ENCODE data around the gene KLF5. TPM values are rescaled to one million over a fixed set of nuclear protein-coding genes. Genes with fewer than 3 reads are reported as not detected.

The KLF5 gene
- total RNA-seq, 4 donors from 2014 or later, result 26.4 to 109 (median 85.4) TPM

GRCh38 chr13:73054712-73055111 lies 4.1 kb upstream of the KLF5 start:
- H3K27me3 ChIP-seq, result peaks cover 0 to 2% of the 10 kb centered on the region in 2 donors
- WGBS, 2 donors, result 59 to 66% methylated on average over 5 of the region's 5 CpGs
- DNase-seq (ENCODE audit: low spot score in 2 of 2), result no peak
- no peak overlapping the region for H3K4me3 ChIP-seq
- H3K36me3 ChIP-seq, result no peaks in the 10 kb centered on the region
- no peak for TF ChIP-seq POLR2A (IDR thresholded peaks at IDR 0.05)
- TF ChIP-seq CTCF (IDR thresholded peaks at IDR 0.05), result no peak
- no peak for TF ChIP-seq EP300 (IDR thresholded peaks at IDR 0.05)
- H3K4me1 ChIP-seq, result peaks cover 0 to 6% (median 3%) of the 10 kb centered on the region in 4 donors
- H3K9me3 ChIP-seq, result no peaks in the 10 kb centered on the region
- no peak overlapping the region for H3K27ac ChIP-seq

GRCh38 chr13:73055813-73056564 lies 2.8 kb upstream of the KLF5 start:
- WGBS, 2 donors, result 59 to 66% methylated on average over 8 of the region's 8 CpGs
- Histone ChIP-seq H3K4me3 (peak overlapping the region in 1 of 4 donors; percentile 16), H3K36me3 (no peaks in the 10 kb centered on the region), H3K27me3 (peaks cover 0 to 2% of the 10 kb centered on the region in 2 donors), H3K4me1 (peaks cover 0 to 13% (median 3%) of the 10 kb centered on the region in 4 donors), H3K27ac (peak overlapping the region in 3 of 4 donors; percentile 4 to 36 (median 35)), H3K9me3 (no peaks in the 10 kb centered on the region)
- no peak for DNase-seq (ENCODE audit: low spot score in 2 of 2)
- TF ChIP-seq CTCF (IDR thresholded peaks at IDR 0.05) (no peak), EP300 (IDR thresholded peaks at IDR 0.05) (no peak), POLR2A (IDR thresholded peaks at IDR 0.05) (no peak)

GRCh38 chr13:73056565-73056962 lies 2.2 kb upstream of the KLF5 start:
- WGBS, 2 donors, result 83% methylated on average over 4 of the region's 4 CpGs
- peak overlapping the region in 1 of 4 donors; percentile 93 for H3K4me3 ChIP-seq

GRCh38 chr13:73057284-73058063 lies 1.3 kb upstream of the KLF5 start:
- TF ChIP-seq EP300 (IDR thresholded peaks at IDR 0.05) (no peak), CTCF (IDR thresholded peaks at IDR 0.05) (no peak), POLR2A (IDR thresholded peaks at IDR 0.05) (no peak)
- Histone ChIP-seq H3K4me1 (peaks cover 0 to 17% (median 3%) of the 10 kb centered on the region in 4 donors), H3K4me3 (peak overlapping the region in 2 of 4 donors; percentile 77 to 93), H3K27ac (peak overlapping the region in 3 of 4 donors; percentile 41 to 73 (median 62)), H3K27me3 (peaks cover 0 to 2% of the 10 kb centered on the region in 2 donors), H3K36me3 (no peaks in the 10 kb centered on the region), H3K9me3 (no peaks in the 10 kb centered on the region)
- no peak for DNase-seq (ENCODE audit: low spot score in 2 of 2)
- WGBS, 2 donors, result 80 to 81% methylated on average over 4 of the region's 4 CpGs

More at GRCh38 chr13:73056565-73056962, 2.2 kb upstream of the KLF5 start:
- peaks cover 0 to 17% (median 3%) of the 10 kb centered on the region in 4 donors for H3K4me1 ChIP-seq
- H3K9me3 ChIP-seq, result no peaks in the 10 kb centered on the region
- no peak for DNase-seq (ENCODE audit: low spot score in 2 of 2)
- no peaks in the 10 kb centered on the region for H3K36me3 ChIP-seq
- peaks cover 0 to 2% of the 10 kb centered on the region in 2 donors for H3K27me3 ChIP-seq
- TF ChIP-seq EP300 (IDR thresholded peaks at IDR 0.05) (no peak), POLR2A (IDR thresholded peaks at IDR 0.05) (no peak), CTCF (IDR thresholded peaks at IDR 0.05) (no peak)
- peak overlapping the region in 2 of 4 donors; percentile 35 to 73 for H3K27ac ChIP-seq

GRCh38 chr13:73058064-73058313 lies 816 bp upstream of the KLF5 start:
- Histone ChIP-seq H3K4me3 (peak overlapping the region; percentile 77 to 93 (median 90)), H3K4me1 (peaks cover 0 to 17% (median 3%) of the 10 kb centered on the region in 4 donors), H3K27ac (peak overlapping the region; percentile 3 to 73 (median 52)), H3K36me3 (no peaks in the 10 kb centered on the region), H3K9me3 (no peaks in the 10 kb centered on the region), H3K27me3 (peaks cover 0 to 2% of the 10 kb centered on the region in 2 donors)
- WGBS, 2 donors, result 20% methylated on average over 6 of the region's 6 CpGs
- no peak for DNase-seq (ENCODE audit: low spot score in 2 of 2)
- TF ChIP-seq EP300 (IDR thresholded peaks at IDR 0.05), result no peak
- no peak for TF ChIP-seq POLR2A (IDR thresholded peaks at IDR 0.05)
- no peak for TF ChIP-seq CTCF (IDR thresholded peaks at IDR 0.05)

Data from tibial nerve (tissue), 4 donors.